ENCODE measurements around the gene LDHAL6A.

The LDHAL6A gene

DNA sequence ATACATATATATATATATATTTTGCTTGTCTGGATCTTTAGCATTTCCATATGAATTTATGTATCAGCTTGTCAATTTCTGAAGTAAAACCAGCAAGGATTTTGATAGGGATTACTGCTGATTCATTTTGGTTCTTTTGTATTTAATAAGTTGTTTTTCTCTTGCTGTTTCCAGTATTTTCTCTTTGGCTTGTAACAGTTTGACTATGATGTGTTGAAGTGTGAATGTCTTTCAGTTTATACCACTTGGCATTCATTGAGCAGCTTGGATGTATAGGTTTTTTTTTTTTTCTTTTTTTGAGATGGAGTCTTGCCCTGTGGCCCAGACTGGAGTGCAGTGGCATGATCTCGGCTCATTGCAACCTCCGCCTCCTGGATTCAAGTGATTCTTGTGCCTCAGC is 12.4 kb downstream of the LDHAL6A start:
- Histone ChIP-seq H2BK15ac (ENCODE audit: low read length) (no peak overlapping the region), H3K23ac (ENCODE audit: low read depth, low read length, poor library complexity) (no peak overlapping the region), H3K14ac (ENCODE audit: low read length) (no peak overlapping the region), H3K27ac (replicated peaks; ENCODE audit: low read length) (no peak overlapping the region), H2BK12ac (ENCODE audit: low read length) (no peak overlapping the region), H3K36me3 (replicated peaks in 1 of 2; ENCODE audit: control insufficient read depth in 2 of 2, insufficient read depth in 2 of 2, low read length in 2 of 2) (peaks cover 0 to 4% of the 10 kb centered on the region in 2 donors), H4K8ac (ENCODE audit: low read depth, low read length) (no peak overlapping the region), H3K18ac (ENCODE audit: low read length) (no peak overlapping the region), H4K91ac (ENCODE audit: low read depth, low read length, poor library complexity) (no peak overlapping the region), H3K79me1 (ENCODE audit: low read depth, low read length) (no peaks in the 10 kb centered on the region), H2BK120ac (ENCODE audit: low read depth, low read length) (no peak overlapping the region), H3K4ac (ENCODE audit: low read length) (no peak overlapping the region), H2BK5ac (ENCODE audit: low read length) (no peak overlapping the region), H3K4me2 (ENCODE audit: insufficient read depth, low read length, poor library complexity, severe bottlenecking) (no peak overlapping the region), H3K9ac (ENCODE audit: low read depth, low read length, poor library complexity) (no peak overlapping the region), H2AFZ (ENCODE audit: low read length) (no peak overlapping the region), H3K9me3 (replicated peaks in 1 of 2; ENCODE audit: control insufficient read depth in 2 of 2, insufficient read depth in 1 of 2, low read depth in 1 of 2, low read length in 2 of 2) (no peaks in the 10 kb centered on the region), H2AK5ac (ENCODE audit: low read depth, low read length) (no peak overlapping the region), H3K27me3 (ENCODE audit: control insufficient read depth in 3 of 3, insufficient read depth in 3 of 3, low read depth in 1 of 3, low read length in 3 of 3) (no peaks in the 10 kb centered on the region), H3K4me1 (ENCODE audit: control insufficient read depth in 2 of 2, insufficient read depth in 1 of 2, low read depth in 1 of 2, low read length in 2 of 2) (no peaks in the 10 kb centered on the region), H3K4me3 (ENCODE audit: low read length in 2 of 2) (no peak overlapping the region)
- DNase-seq (ENCODE audit: low spot score) = no peak
- WGBS, 2 donors (ENCODE audit: extremely low coverage in 2 of 2, insufficient read length in 2 of 2, insufficient replicate concordance in 1 of 2) = no CpG with 5 or more reads among the region's 2 CpGs

DNA sequence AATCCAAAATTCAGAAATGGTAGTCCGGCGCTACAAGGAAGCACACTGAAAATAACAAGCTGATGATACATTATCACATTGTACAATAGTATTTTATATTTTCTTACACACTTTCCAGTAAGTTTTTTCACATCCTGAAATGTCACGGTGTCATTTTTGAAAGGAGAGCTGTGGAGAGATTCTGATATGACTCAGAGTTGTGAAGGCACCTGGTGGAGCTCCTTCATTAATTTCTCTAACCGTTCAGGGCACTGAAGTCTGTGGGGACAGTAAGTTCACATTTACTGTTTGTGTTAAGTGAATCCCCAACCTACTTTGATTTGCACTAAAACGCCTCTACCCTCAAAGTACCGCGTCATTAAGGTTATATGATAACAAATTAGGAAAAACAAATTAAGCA is 13.3 kb downstream of the LDHAL6A start:
- no peak overlapping the region for H3K27ac ChIP-seq (replicated peaks; ENCODE audit: low read length)
- H3K36me3 ChIP-seq (replicated peaks in 1 of 2; ENCODE audit: control insufficient read depth in 2 of 2, insufficient read depth in 2 of 2, low read length in 2 of 2) = peaks cover 3 to 4% of the 10 kb centered on the region in 2 donors
- H3K14ac ChIP-seq (ENCODE audit: low read length) = no peak overlapping the region
- H4K8ac ChIP-seq (ENCODE audit: low read depth, low read length) = no peak overlapping the region
- H3K4me1 ChIP-seq (ENCODE audit: control insufficient read depth in 2 of 2, insufficient read depth in 1 of 2, low read depth in 1 of 2, low read length in 2 of 2) = no peaks in the 10 kb centered on the region
- no peak overlapping the region for H2BK5ac ChIP-seq (ENCODE audit: low read length)
- no peak overlapping the region for H3K4ac ChIP-seq (ENCODE audit: low read length)
- H4K91ac ChIP-seq (ENCODE audit: low read depth, low read length, poor library complexity) = no peak overlapping the region
- WGBS, 2 donors (ENCODE audit: extremely low coverage in 2 of 2, insufficient read length in 2 of 2, insufficient replicate concordance in 1 of 2) = no CpG with 5 or more reads among the region's 7 CpGs
- H3K18ac ChIP-seq (ENCODE audit: low read length) = no peak overlapping the region
- H3K79me1 ChIP-seq (ENCODE audit: low read depth, low read length) = no peaks in the 10 kb centered on the region
- H3K4me2 ChIP-seq (ENCODE audit: insufficient read depth, low read length, poor library complexity, severe bottlenecking) = no peak overlapping the region
- no peaks in the 10 kb centered on the region for H3K27me3 ChIP-seq (ENCODE audit: control insufficient read depth in 3 of 3, insufficient read depth in 3 of 3, low read depth in 1 of 3, low read length in 3 of 3)
- no peak for DNase-seq (ENCODE audit: low spot score)
- no peak overlapping the region for H2BK15ac ChIP-seq (ENCODE audit: low read length)
- no peak overlapping the region for H3K4me3 ChIP-seq (ENCODE audit: low read length in 2 of 2)
- H2BK12ac ChIP-seq (ENCODE audit: low read length) = no peak overlapping the region
- no peak overlapping the region for H2AFZ ChIP-seq (ENCODE audit: low read length)
- no peaks in the 10 kb centered on the region for H3K9me3 ChIP-seq (replicated peaks in 1 of 2; ENCODE audit: control insufficient read depth in 2 of 2, insufficient read depth in 1 of 2, low read depth in 1 of 2, low read length in 2 of 2)
- no peak overlapping the region for H2BK120ac ChIP-seq (ENCODE audit: low read depth, low read length)
- no peak overlapping the region for H2AK5ac ChIP-seq (ENCODE audit: low read depth, low read length)
- no peak overlapping the region for H3K23ac ChIP-seq (ENCODE audit: low read depth, low read length, poor library complexity)
- H3K9ac ChIP-seq (ENCODE audit: low read depth, low read length, poor library complexity) = no peak overlapping the region

DNA sequence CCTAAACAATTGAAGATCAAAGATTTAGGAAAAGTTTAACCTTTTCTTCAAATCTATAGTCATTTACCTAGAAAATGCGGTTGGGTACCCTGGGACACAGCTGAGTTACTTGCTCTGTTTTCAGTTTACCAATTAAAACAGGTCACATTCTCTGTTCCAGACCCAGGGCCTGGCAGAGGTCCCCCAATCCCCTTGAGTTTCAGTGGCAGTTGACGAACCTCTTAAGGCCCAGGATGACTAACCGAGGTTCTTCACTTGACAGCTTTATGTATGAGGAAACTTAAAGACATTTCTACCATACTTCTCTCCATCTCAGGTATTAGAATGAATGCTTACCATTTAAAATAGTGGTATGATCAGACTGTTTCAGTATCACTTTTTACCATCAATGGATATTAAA is 16.3 kb downstream of the LDHAL6A start:
- no peak for DNase-seq (ENCODE audit: low spot score)
- Histone ChIP-seq H2AFZ (ENCODE audit: low read length) (no peak overlapping the region), H2BK5ac (ENCODE audit: low read length) (no peak overlapping the region), H3K36me3 (replicated peaks in 1 of 2; ENCODE audit: control insufficient read depth in 2 of 2, insufficient read depth in 2 of 2, low read length in 2 of 2) (peaks cover 7 to 29% of the 10 kb centered on the region in 2 donors), H2AK5ac (ENCODE audit: low read depth, low read length) (no peak overlapping the region), H3K79me1 (ENCODE audit: low read depth, low read length) (no peaks in the 10 kb centered on the region), H4K8ac (ENCODE audit: low read depth, low read length) (no peak overlapping the region), H4K91ac (ENCODE audit: low read depth, low read length, poor library complexity) (no peak overlapping the region), H3K4me1 (ENCODE audit: control insufficient read depth in 2 of 2, insufficient read depth in 1 of 2, low read depth in 1 of 2, low read length in 2 of 2) (no peaks in the 10 kb centered on the region), H3K18ac (ENCODE audit: low read length) (no peak overlapping the region), H2BK15ac (ENCODE audit: low read length) (no peak overlapping the region), H3K4ac (ENCODE audit: low read length) (no peak overlapping the region), H3K27ac (replicated peaks; ENCODE audit: low read length) (no peak overlapping the region), H3K4me3 (ENCODE audit: low read length in 2 of 2) (no peak overlapping the region), H3K14ac (ENCODE audit: low read length) (no peak overlapping the region), H3K4me2 (ENCODE audit: insufficient read depth, low read length, poor library complexity, severe bottlenecking) (no peak overlapping the region), H2BK120ac (ENCODE audit: low read depth, low read length) (no peak overlapping the region), H3K9ac (ENCODE audit: low read depth, low read length, poor library complexity) (no peak overlapping the region), H3K27me3 (ENCODE audit: control insufficient read depth in 3 of 3, insufficient read depth in 3 of 3, low read depth in 1 of 3, low read length in 3 of 3) (no peaks in the 10 kb centered on the region), H3K9me3 (replicated peaks in 1 of 2; ENCODE audit: control insufficient read depth in 2 of 2, insufficient read depth in 1 of 2, low read depth in 1 of 2, low read length in 2 of 2) (no peaks in the 10 kb centered on the region), H3K23ac (ENCODE audit: low read depth, low read length, poor library complexity) (no peak overlapping the region), H2BK12ac (ENCODE audit: low read length) (no peak overlapping the region)
- no CpG with 5 or more reads among the region's 3 CpGs for WGBS, 2 donors (ENCODE audit: extremely low coverage in 2 of 2, insufficient read length in 2 of 2, insufficient replicate concordance in 1 of 2)

DNA sequence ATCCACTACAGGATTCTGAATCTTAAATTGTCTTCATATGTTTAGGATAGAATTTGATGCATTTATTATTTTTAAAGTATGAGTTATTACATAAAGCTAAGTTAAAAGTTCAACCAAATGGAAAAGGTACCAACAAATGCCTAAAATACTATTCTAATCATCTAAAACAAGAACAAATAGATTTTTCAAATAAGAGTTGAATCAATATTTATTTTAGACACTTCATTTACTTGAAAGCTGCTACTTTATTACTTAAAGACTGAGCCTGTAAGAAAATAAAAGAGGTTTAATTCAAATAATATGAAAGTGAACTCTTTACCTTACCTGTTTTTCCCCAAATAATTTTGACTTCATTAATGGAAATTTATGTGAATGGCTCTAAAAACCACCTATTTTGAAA is 16.9 kb downstream of the LDHAL6A start:
- Histone ChIP-seq H4K8ac (ENCODE audit: low read depth, low read length) (no peak overlapping the region), H3K4me2 (ENCODE audit: insufficient read depth, low read length, poor library complexity, severe bottlenecking) (no peak overlapping the region), H4K91ac (ENCODE audit: low read depth, low read length, poor library complexity) (no peak overlapping the region)

More for the DNA sequence above, 16.9 kb downstream of the LDHAL6A start:
- Histone ChIP-seq H3K4me3 (ENCODE audit: low read length in 2 of 2) (no peak overlapping the region), H3K9me3 (replicated peaks in 1 of 2; ENCODE audit: control insufficient read depth in 2 of 2, insufficient read depth in 1 of 2, low read depth in 1 of 2, low read length in 2 of 2) (no peaks in the 10 kb centered on the region), H2AFZ (ENCODE audit: low read length) (no peak overlapping the region), H2BK120ac (ENCODE audit: low read depth, low read length) (no peak overlapping the region), H2BK5ac (ENCODE audit: low read length) (no peak overlapping the region), H3K18ac (ENCODE audit: low read length) (no peak overlapping the region), H3K4me1 (ENCODE audit: control insufficient read depth in 2 of 2, insufficient read depth in 1 of 2, low read depth in 1 of 2, low read length in 2 of 2) (no peaks in the 10 kb centered on the region), H3K36me3 (replicated peaks in 1 of 2; ENCODE audit: control insufficient read depth in 2 of 2, insufficient read depth in 2 of 2, low read length in 2 of 2) (peaks cover 7 to 35% of the 10 kb centered on the region in 2 donors), H3K27me3 (ENCODE audit: control insufficient read depth in 3 of 3, insufficient read depth in 3 of 3, low read depth in 1 of 3, low read length in 3 of 3) (no peaks in the 10 kb centered on the region), H3K9ac (ENCODE audit: low read depth, low read length, poor library complexity) (no peak overlapping the region), H3K14ac (ENCODE audit: low read length) (no peak overlapping the region), H2BK12ac (ENCODE audit: low read length) (no peak overlapping the region), H3K4ac (ENCODE audit: low read length) (no peak overlapping the region), H3K27ac (replicated peaks; ENCODE audit: low read length) (no peak overlapping the region), H3K79me1 (ENCODE audit: low read depth, low read length) (no peaks in the 10 kb centered on the region), H2AK5ac (ENCODE audit: low read depth, low read length) (no peak overlapping the region), H3K23ac (ENCODE audit: low read depth, low read length, poor library complexity) (no peak overlapping the region), H2BK15ac (ENCODE audit: low read length) (no peak overlapping the region)
- DNase-seq (ENCODE audit: low spot score) = no peak
